ENCODE results near the gene CTSD.

GRCh38 chr11:1743585-1744136 lies 20.1 kb downstream of the CTSD start:
- no peak for TF ChIP-seq NR3C1 (CRISPR knock-in tag; conservative IDR thresholded peaks at IDR 0.05; ENCODE audit: low read depth)
- no peak for TF ChIP-seq TP53 (CRISPR knock-in tag; IDR thresholded peaks at IDR 0.05)
- TF ChIP-seq JUN (CRISPR knock-in tag; IDR thresholded peaks at IDR 0.05): no peak
- TF ChIP-seq MXD4 (CRISPR knock-in tag; IDR thresholded peaks at IDR 0.05; ENCODE audit: borderline replicate concordance): no peak
- TF ChIP-seq CTCF (IDR thresholded peaks at IDR 0.05): no peak
- no peak for TF ChIP-seq ATF3 (CRISPR knock-in tag; conservative IDR thresholded peaks at IDR 0.05)
- TF ChIP-seq JAZF1 (CRISPR knock-in tag; IDR thresholded peaks at IDR 0.05): no peak
